ENCODE data around the gene ENKD1. TPM values are rescaled to one million over a fixed set of nuclear protein-coding genes. Genes with fewer than 3 reads are reported as not detected.

Gene ENKD1
- total and polyA plus RNA-seq, 2 of the 13 experiments (the other 11 are each of a cell fraction or from before 2014, with no cell fraction given) = 10.8 to 20.8 TPM

GRCh38 chr16:67673712-67674580, 7.4 kb upstream of the ENKD1 start (continued):
- TF ChIP-seq ZNF589 (CRISPR knock-in tag; conservative IDR thresholded peaks at IDR 0.05) (no peak), ZNF30 (CRISPR knock-in tag; IDR thresholded peaks at IDR 0.05) (no peak), ZNF234 (CRISPR knock-in tag; conservative IDR thresholded peaks at IDR 0.05) (no peak), NFIB (CRISPR knock-in tag; IDR thresholded peaks at IDR 0.05; ENCODE audit: borderline replicate concordance) (no peak), ZNF572 (CRISPR knock-in tag; IDR thresholded peaks at IDR 0.05) (no peak)

GRCh38 chr16:67672739-67673662, 6.5 kb upstream of the ENKD1 start:
- POLR2A ChIA-PET = interaction anchor here (0.6 to 1.3 kb wide), 3 partner anchors 46 to 147 kb away, joined by 3 to 4 read pairs (median 3); partner anchors contain the start of gene GFOD2
- TF ChIP-seq RBFOX2 (IDR thresholded peaks at IDR 0.05; ENCODE audit: low read depth, low read length) (no peak), HNF4A (CRISPR knock-in tag; IDR thresholded peaks at IDR 0.05) (no peak), ARNTL (CRISPR knock-in tag; IDR thresholded peaks at IDR 0.05) (no peak), ZNF687 (CRISPR knock-in tag; IDR thresholded peaks at IDR 0.05) (peak; percentile 34; the same call in 1 of the 2 replicates), SNAPC5 (CRISPR knock-in tag; IDR thresholded peaks at IDR 0.05; ENCODE audit: borderline replicate concordance) (0 out of 2 replicates have a peak, but pooled peaks have one; percentile 23), POGZ (CRISPR knock-in tag; IDR thresholded peaks at IDR 0.05) (no peak), ZNF33B (CRISPR knock-in tag; IDR thresholded peaks at IDR 0.05) (no peak), IKZF1 (IDR thresholded peaks at IDR 0.05) (no peak), ZNF605 (CRISPR knock-in tag; IDR thresholded peaks at IDR 0.05) (no peak), CREM (IDR thresholded peaks at IDR 0.05) (no peak), CREM (CRISPR knock-in tag; IDR thresholded peaks at IDR 0.05) (no peak), NR2F1 (CRISPR knock-in tag; IDR thresholded peaks at IDR 0.05) (no peak), TEAD3 (CRISPR knock-in tag; optimal IDR thresholded peaks at IDR 0.05; ENCODE audit: borderline replicate concordance) (peak; percentile 20)

More at GRCh38 chr16:67672739-67673662, 6.5 kb upstream of the ENKD1 start:
- no peaks in the 10 kb centered on the region for H3K9me3 ChIP-seq (ENCODE audit: low read length)
- FAIRE-seq (peak; percentile 93), ATAC-seq (peak; percentile 45), DNase-seq (ENCODE audit: low spot score) (peak; percentile 72)
- H3K27ac ChIP-seq (ENCODE audit: extremely low read length, insufficient read depth, low read length) = no peak overlapping the region
- no peaks in the 10 kb centered on the region for H4K20me1 ChIP-seq (ENCODE audit: insufficient read depth, low read length)
- H3K9ac ChIP-seq (ENCODE audit: insufficient read depth, low read depth, low read length) = no peak overlapping the region
- CTCF ChIA-PET (ENCODE audit: low intra/inter-chr PET ratio, low total read pairs) = interaction anchor here (0.7 to 2.0 kb wide), 9 partner anchors 134 to 255 kb away, joined by 3 to 17 read pairs (median 4); partner anchors contain the start of gene TSNAXIP1
- peaks cover 0 to 2% of the 10 kb centered on the region in 2 experiments; a peak in 2 of 5 replicates for H3K36me3 ChIP-seq (replicated peaks in 1 of 2; ENCODE audit: control insufficient read depth in 1 of 2, insufficient read depth in 2 of 2, low read length in 2 of 2)
- H3K4me3 ChIP-seq (replicated peaks in 1 of 3; ENCODE audit: insufficient read depth in 1 of 3, low read depth in 2 of 3, low read length in 3 of 3) = no peak overlapping the region
- no TSS peak for BruUV-seq (replicated peaks)
- no peaks in the 10 kb centered on the region for H3K27me3 ChIP-seq (ENCODE audit: control insufficient read depth in 1 of 2, insufficient read depth in 2 of 2, low read length in 2 of 2)
- intact Hi-C loops (cut with micrococcal nuclease; ENCODE audit: unreplicated experiment) = loop anchor here (1.0 to 5.0 kb wide), 3 partner anchors 134 to 254 kb away; partner anchors contain the start of genes RANBP10 and TSNAXIP1
- 63% methylated on average over 9 of the region's 13 CpGs for WGBS (ENCODE audit: low lambda C conversion rate)
- H3K79me2 ChIP-seq (ENCODE audit: insufficient read depth, low read length) = no peaks in the 10 kb centered on the region
- peaks cover 21% of the 10 kb centered on the region for H3K4me1 ChIP-seq (ENCODE audit: insufficient read depth, low read length)
- H2AFZ ChIP-seq (ENCODE audit: low read length) = no peak overlapping the region
- no peak overlapping the region for H3K4me2 ChIP-seq (ENCODE audit: low read depth, low read length)
- in situ Hi-C loops (cut with HindIII; ENCODE audit: extremely low pct_ligation_motif_present, low pct_unique_long_range_greater_than_20kb) = no loop called here

Measured in HepG2 (cell line).